ENCODE results near the gene SMARCA1. TPM values are rescaled to one million over a fixed set of nuclear protein-coding genes. Genes with fewer than 3 reads are reported as not detected.
A peak's percentile ranks its signal among the peaks of the same experiment; 100 is the strongest.

The SMARCA1 gene
- total and polyA plus RNA-seq, 2 of the 13 experiments (the other 11 are each of a cell fraction or from before 2014, with no cell fraction given) = 97.7 to 145 TPM

DNA sequence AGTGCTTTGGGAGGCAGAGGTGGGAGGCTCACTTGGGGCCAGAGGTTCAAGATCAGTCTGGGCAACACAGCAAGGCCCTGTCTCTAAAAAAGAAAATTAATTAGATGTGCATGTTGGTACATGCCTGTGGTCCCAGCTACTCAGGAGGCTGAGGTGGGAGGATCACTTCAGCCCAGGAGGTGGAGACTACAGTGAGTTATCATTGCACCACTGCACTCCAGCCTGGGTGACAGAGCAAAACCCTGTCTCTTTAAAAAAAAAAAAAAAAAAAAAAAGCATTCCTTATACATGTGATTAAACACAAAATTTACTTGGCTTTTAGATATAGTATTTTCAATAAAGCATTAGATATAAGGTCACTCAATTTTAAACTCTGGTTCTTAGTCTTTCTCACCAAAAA, 34.9 kb downstream of the SMARCA1 start:
- Histone ChIP-seq H4K20me1 (ENCODE audit: insufficient read depth, low read length) (no peaks in the 10 kb centered on the region; the same call in 1 of the 2 replicates), H3K36me3 (replicated peaks in 1 of 2; ENCODE audit: control insufficient read depth in 1 of 2, insufficient read depth in 2 of 2, low read length in 2 of 2) (peaks cover 2 to 40% of the 10 kb centered on the region in 2 experiments), H3K4me2 (ENCODE audit: low read depth, low read length) (no peak overlapping the region), H3K9ac (ENCODE audit: insufficient read depth, low read depth, low read length) (no peak overlapping the region), H2AFZ (ENCODE audit: low read length) (no peak overlapping the region), H3K4me1 (ENCODE audit: insufficient read depth, low read length) (no peaks in the 10 kb centered on the region), H3K27me3 (ENCODE audit: control insufficient read depth in 1 of 2, insufficient read depth in 2 of 2, low read length in 2 of 2) (no peaks in the 10 kb centered on the region), H3K9me3 (ENCODE audit: low read length) (no peaks in the 10 kb centered on the region), H3K79me2 (ENCODE audit: insufficient read depth, low read length) (no peaks in the 10 kb centered on the region), H3K27ac (ENCODE audit: extremely low read length, insufficient read depth, low read length) (no peak overlapping the region), H3K4me3 (replicated peaks in 1 of 3; ENCODE audit: insufficient read depth in 1 of 3, low read depth in 2 of 3, low read length in 3 of 3) (no peak overlapping the region)
- no TSS peak for BruUV-seq (replicated peaks)
- DNase-seq (ENCODE audit: low spot score) (no peak), FAIRE-seq (no peak), ATAC-seq (no peak)
- in situ Hi-C loops (cut with HindIII; ENCODE audit: extremely low pct_ligation_motif_present, low pct_unique_long_range_greater_than_20kb) (no loop called here), intact Hi-C loops (cut with micrococcal nuclease; ENCODE audit: unreplicated experiment) (no loop called here)
- ChIA-PET CTCF (ENCODE audit: low intra/inter-chr PET ratio, low total read pairs) (no interaction called here), POLR2A (no interaction called here)
- TF ChIP-seq TRIM24 (CRISPR knock-in tag; IDR thresholded peaks at IDR 0.05) = no peak
- TF ChIP-seq NFE2L1 (CRISPR knock-in tag; IDR thresholded peaks at IDR 0.05; ENCODE audit: borderline replicate concordance) = no peak
- TF ChIP-seq PBX2 (CRISPR knock-in tag; IDR thresholded peaks at IDR 0.05) = no peak
- TF ChIP-seq ZNF788 (CRISPR knock-in tag; IDR thresholded peaks at IDR 0.05; ENCODE audit: borderline replicate concordance) = no peak
- TF ChIP-seq ZNF597 (CRISPR knock-in tag; IDR thresholded peaks at IDR 0.05) = no peak
- TF ChIP-seq, protein P1, sequence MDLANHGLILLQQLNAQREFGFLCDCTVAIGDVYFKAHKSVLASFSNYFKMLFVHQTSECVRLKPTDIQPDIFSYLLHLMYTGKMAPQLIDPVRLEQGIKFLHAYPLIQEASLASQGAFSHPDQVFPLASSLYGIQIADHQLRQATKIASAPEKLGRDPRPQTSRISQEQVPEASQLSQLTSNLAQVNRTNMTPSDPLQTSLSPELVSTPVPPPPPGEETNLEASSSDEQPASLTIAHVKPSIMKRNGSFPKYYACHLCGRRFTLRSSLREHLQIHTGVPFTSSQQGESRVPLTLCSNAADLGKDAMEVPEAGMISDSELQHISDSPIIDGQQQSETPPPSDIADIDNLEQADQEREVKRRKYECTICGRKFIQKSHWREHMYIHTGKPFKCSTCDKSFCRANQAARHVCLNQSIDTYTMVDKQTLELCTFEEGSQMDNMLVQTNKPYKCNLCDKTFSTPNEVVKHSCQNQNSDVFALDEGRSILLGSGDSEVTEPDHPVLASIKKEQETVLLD (CRISPR knock-in tag; IDR thresholded peaks at IDR 0.05; ENCODE audit: low read depth) = no peak
- TF ChIP-seq, protein P2, sequence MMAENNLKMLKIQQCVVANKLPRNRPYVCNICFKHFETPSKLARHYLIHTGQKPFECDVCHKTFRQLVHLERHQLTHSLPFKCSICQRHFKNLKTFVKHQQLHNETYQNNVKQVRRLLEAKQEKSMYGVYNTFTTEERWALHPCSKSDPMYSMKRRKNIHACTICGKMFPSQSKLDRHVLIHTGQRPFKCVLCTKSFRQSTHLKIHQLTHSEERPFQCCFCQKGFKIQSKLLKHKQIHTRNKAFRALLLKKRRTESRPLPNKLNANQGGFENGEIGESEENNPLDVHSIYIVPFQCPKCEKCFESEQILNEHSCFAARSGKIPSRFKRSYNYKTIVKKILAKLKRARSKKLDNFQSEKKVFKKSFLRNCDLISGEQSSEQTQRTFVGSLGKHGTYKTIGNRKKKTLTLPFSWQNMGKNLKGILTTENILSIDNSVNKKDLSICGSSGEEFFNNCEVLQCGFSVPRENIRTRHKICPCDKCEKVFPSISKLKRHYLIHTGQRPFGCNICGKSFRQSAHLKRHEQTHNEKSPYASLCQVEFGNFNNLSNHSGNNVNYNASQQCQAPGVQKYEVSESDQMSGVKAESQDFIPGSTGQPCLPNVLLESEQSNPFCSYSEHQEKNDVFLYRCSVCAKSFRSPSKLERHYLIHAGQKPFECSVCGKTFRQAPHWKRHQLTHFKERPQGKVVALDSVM (CRISPR knock-in tag; IDR thresholded peaks at IDR 0.05) = 0 out of 2 replicates have a peak, but pooled peaks have one; percentile 25
- TF ChIP-seq RAD21 (CRISPR knock-in tag; IDR thresholded peaks at IDR 0.05) = no peak
